CD4-positive, alpha-beta T cell (primary cell): ENCODE data around the gene SENP7. TPM values are rescaled to one million over a fixed set of nuclear protein-coding genes. Genes with fewer than 3 reads are reported as not detected.
A peak's percentile ranks its signal among the peaks of the same experiment; 100 is the strongest.

ENCODE experiments used
- ATAC-seq: fragments of 200-7000 bp; cut with Tn5 transposase; one replicate; pipeline ENCODE4 v1.10.0; 2022; ENCODE audit warnings: mild to moderate bottlenecking; ENCODE audit not compliant: poor library complexity
- CTCF ChIA-PET: fragments of 350-600 bp; sonication (Branson Sonifier 250); formaldehyde crosslinking; loops from one replicate; lab custom pipeline; 2021; ENCODE audit warnings: antibody characterized with exemption, inconsistent platforms; lab: Charles Lee
- POLR2A ChIA-PET: fragments of 350-600 bp; sonication (Branson Sonifier 250); formaldehyde crosslinking; loops from one replicate; lab custom pipeline; 2021; ENCODE audit warnings: antibody characterized with exemption, inconsistent platforms; lab: Charles Lee
- DNase-seq, 14 experiments: peaks; one replicate each; pipeline ENCODE4 v3.0.0-alpha.2; 2013 to 2020; ENCODE audit warnings: mixed read lengths in 2 of 14
- H3K27ac ChIP-seq, 2 donors: one replicate each; pipeline versions ENCODE4 v1.5.1 to v1.7.0; 2013; ENCODE audit warnings: low read length in 2 of 2, low read depth in 1 of 2, mild to moderate bottlenecking in 1 of 2
- H3K27me3 ChIP-seq, 2 experiments: 1 replicate in 1 of 2; 2 replicates in 1 of 2; pipeline versions ENCODE4 v1.6.1 to v1.7.0; 2013; ENCODE audit warnings: low read length in 2 of 2, control low read depth in 1 of 2, mild to moderate bottlenecking in 1 of 2, moderate library complexity in 1 of 2; ENCODE audit not compliant: insufficient read depth in 2 of 2, control insufficient read depth in 1 of 2
- H3K36me3 ChIP-seq: one replicate; pipeline ENCODE4 v1.6.1; 2013; ENCODE audit warnings: low read length, control low read depth; ENCODE audit not compliant: insufficient read depth
- H3K4me1 ChIP-seq: one replicate; pipeline ENCODE4 v1.6.1; 2013; ENCODE audit warnings: low read length, control low read depth; ENCODE audit not compliant: insufficient read depth
- H3K4me3 ChIP-seq: one replicate; pipeline ENCODE4 v1.5.1; 2013; ENCODE audit warnings: mild to moderate bottlenecking, low read length, moderate library complexity
- H3K9me3 ChIP-seq, 2 experiments: 1 replicate in 1 of 2; 2 replicates in 1 of 2; pipeline versions ENCODE4 v1.6.1 to v1.7.0; 2013; ENCODE audit warnings: low read length in 2 of 2, mild to moderate bottlenecking in 2 of 2, control low read depth in 1 of 2, moderate library complexity in 1 of 2; ENCODE audit not compliant: control insufficient read depth in 1 of 2, insufficient read depth in 1 of 2
- H3K27ac Mint-ChIP-seq: one replicate; pipeline ENCODE4 v1.8.0; 2020; ENCODE audit warnings: mixed read lengths
- H3K27me3 Mint-ChIP-seq: one replicate; pipeline ENCODE4 v1.8.0; 2021; ENCODE audit warnings: mixed read lengths
- H3K36me3 Mint-ChIP-seq: one replicate; pipeline ENCODE4 v1.8.0; 2021; ENCODE audit warnings: low read depth, mixed read lengths
- H3K4me1 Mint-ChIP-seq: one replicate; pipeline ENCODE4 v1.8.0; 2021; ENCODE audit warnings: low read depth, mixed read lengths
- H3K4me3 Mint-ChIP-seq: one replicate; pipeline ENCODE4 v1.8.0; 2020; ENCODE audit warnings: mild to moderate bottlenecking, mixed read lengths
- H3K9me3 Mint-ChIP-seq: one replicate; pipeline ENCODE4 v1.8.0; 2020; ENCODE audit warnings: mixed read lengths
- intact Hi-C, 2 experiments: fragments of 100-400 bp; cut with DNase I in 1 of 2; cut with micrococcal nuclease in 1 of 2; formaldehyde crosslinking; loops; one replicate each; pipeline versions ENCODE4 v1.15.1 to v1.9.0; 2023 to 2025; cut with DNase I, micrococcal nuclease
- total RNA-seq, 174 experiments: library from RNA in 2 of 174; stranded (reverse) in 2 of 174; gene quantifications; one replicate each; pipeline ENCODE4 v1.2.3 and lab custom pipeline; 2021 to 2026
- TF ChIP-seq, protein P1 (sequence below): fragments of 200-600 bp; IDR thresholded peaks from one replicate; pipeline ENCODE4 v1.8.0; 2022; ENCODE audit warnings: antibody characterized with exemption, mild to moderate bottlenecking

SENP7 gene
- total RNA-seq, 2 experiments from 2014 or later, result 37.5 to 39.3 TPM

DNA sequence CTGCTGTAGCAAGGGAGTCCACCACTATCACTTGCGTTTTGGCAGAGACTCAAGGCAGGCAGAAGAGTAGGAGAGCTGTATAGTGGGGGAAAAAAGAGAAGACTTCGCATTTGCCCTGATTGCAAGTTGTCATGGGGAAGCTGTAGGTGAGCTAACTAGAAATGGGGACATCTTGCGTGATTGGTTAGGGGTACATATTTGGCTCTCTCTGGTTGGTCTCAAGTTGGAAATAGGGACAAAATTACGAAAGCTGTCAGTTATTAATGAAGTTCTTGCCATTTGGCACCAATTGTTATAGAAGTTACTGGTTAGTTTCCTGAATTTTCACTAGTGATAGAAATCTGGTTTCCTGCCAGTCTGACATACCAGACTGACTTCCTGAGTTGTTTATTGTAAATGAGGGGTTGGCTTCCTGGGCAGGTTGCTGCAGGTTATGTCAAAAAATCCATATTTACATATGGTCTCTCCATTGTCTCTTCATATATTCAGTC, 8.2 kb upstream of the SENP7 start:
- DNase-seq (peak in 13 of 14 experiments; percentile 12 to 83 (median 30)), ATAC-seq (peak; percentile 53)
- Histone ChIP-seq H3K27me3 (no peaks in the 10 kb centered on the region), H3K4me1 (peaks cover 46% of the 10 kb centered on the region), H3K9me3 (peaks cover 0 to 5% of the 10 kb centered on the region in 2 experiments), H3K4me3 (no peak overlapping the region), H3K36me3 (no peaks in the 10 kb centered on the region), H3K27ac (peak overlapping the region; percentile 75 to 79)
- Mint-ChIP-seq H3K27ac (peak overlapping the region; percentile 97), H3K36me3 (peaks cover 13% of the 10 kb centered on the region), H3K27me3 (no peaks in the 10 kb centered on the region), H3K4me3 (peak overlapping the region; percentile 40), H3K4me1 (peaks cover 56% of the 10 kb centered on the region), H3K9me3 (peaks cover 8% of the 10 kb centered on the region)
- POLR2A ChIA-PET, result interaction anchor here (0.9 to 4.2 kb wide), 11 partner anchors 8 to 133 kb away, joined by 3 to 72 read pairs (median 4); partner anchors contain the start of genes PCNP, SENP7 and TRMT10C
- TF ChIP-seq, protein P1, sequence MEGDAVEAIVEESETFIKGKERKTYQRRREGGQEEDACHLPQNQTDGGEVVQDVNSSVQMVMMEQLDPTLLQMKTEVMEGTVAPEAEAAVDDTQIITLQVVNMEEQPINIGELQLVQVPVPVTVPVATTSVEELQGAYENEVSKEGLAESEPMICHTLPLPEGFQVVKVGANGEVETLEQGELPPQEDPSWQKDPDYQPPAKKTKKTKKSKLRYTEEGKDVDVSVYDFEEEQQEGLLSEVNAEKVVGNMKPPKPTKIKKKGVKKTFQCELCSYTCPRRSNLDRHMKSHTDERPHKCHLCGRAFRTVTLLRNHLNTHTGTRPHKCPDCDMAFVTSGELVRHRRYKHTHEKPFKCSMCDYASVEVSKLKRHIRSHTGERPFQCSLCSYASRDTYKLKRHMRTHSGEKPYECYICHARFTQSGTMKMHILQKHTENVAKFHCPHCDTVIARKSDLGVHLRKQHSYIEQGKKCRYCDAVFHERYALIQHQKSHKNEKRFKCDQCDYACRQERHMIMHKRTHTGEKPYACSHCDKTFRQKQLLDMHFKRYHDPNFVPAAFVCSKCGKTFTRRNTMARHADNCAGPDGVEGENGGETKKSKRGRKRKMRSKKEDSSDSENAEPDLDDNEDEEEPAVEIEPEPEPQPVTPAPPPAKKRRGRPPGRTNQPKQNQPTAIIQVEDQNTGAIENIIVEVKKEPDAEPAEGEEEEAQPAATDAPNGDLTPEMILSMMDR, result no peak
- intact Hi-C loops, result loop anchor here in 1 of 2 experiments (1.0 to 5.0 kb wide), 2 partner anchors 10 to 139 kb away; no protein-coding TSS in a partner anchor
- CTCF ChIA-PET, result interaction anchor here (1.3 to 2.9 kb wide), 5 partner anchors 9 to 155 kb away, joined by 3 to 14 read pairs (median 4); partner anchors contain the start of genes PCNP and SENP7

GRCh38 chr3:101519685-101520365, 6.8 kb upstream of the SENP7 start:
- no peak overlapping the region for H3K4me3 ChIP-seq
- DNase-seq (no peak), ATAC-seq (no peak)
- Mint-ChIP-seq H3K4me3 (peak overlapping the region; percentile 38), H3K9me3 (peaks cover 2% of the 10 kb centered on the region), H3K27me3 (no peaks in the 10 kb centered on the region), H3K27ac (peak overlapping the region; percentile 97), H3K36me3 (peaks cover 8% of the 10 kb centered on the region), H3K4me1 (peaks cover 53% of the 10 kb centered on the region)
- peak overlapping the region; percentile 75 to 79 for H3K27ac ChIP-seq
- ChIA-PET CTCF (interaction anchor here (1.4 to 2.9 kb wide), 4 partner anchors 10 to 54 kb away, joined by 3 to 16 read pairs (median 12); partner anchors contain the start of gene PCNP), POLR2A (interaction anchor here (0.6 to 4.5 kb wide), 9 partner anchors 7 to 54 kb away, joined by 4 to 72 read pairs (median 24); partner anchors contain the start of genes PCNP, SENP7 and TRMT10C)
- no peaks in the 10 kb centered on the region for H3K9me3 ChIP-seq
- intact Hi-C loops, result loop anchor here in 1 of 2 experiments (5.0 kb wide), 1 partner anchor 138 kb away; no protein-coding TSS in a partner anchor
- peaks cover 46% of the 10 kb centered on the region for H3K4me1 ChIP-seq
- TF ChIP-seq, protein P1, result no peak
- no peaks in the 10 kb centered on the region for H3K27me3 ChIP-seq
- no peaks in the 10 kb centered on the region for H3K36me3 ChIP-seq

- peak overlapping the region; percentile 46 for H3K4me3 Mint-ChIP-seq
- peak overlapping the region; percentile 97 for H3K27ac Mint-ChIP-seq
- no peaks in the 10 kb centered on the region for H3K27me3 Mint-ChIP-seq
- H3K4me1 Mint-ChIP-seq, result peaks cover 58% of the 10 kb centered on the region
- ChIA-PET POLR2A (interaction anchor here (0.7 to 4.5 kb wide), 22 partner anchors 9 to 331 kb away, joined by 3 to 72 read pairs (median 5); partner anchors contain the start of genes CEP97, PCNP, RPL24 and TRMT10C), CTCF (interaction anchor here (0.6 to 2.2 kb wide), 10 partner anchors 11 to 137 kb away, joined by 3 to 16 read pairs (median 3); partner anchors contain the start of gene PCNP)
- no peaks in the 10 kb centered on the region for H3K27me3 ChIP-seq
- peak overlapping the region; percentile 82 to 94 for H3K27ac ChIP-seq
- no peaks in the 10 kb centered on the region for H3K9me3 Mint-ChIP-seq
- peaks cover 9% of the 10 kb centered on the region for H3K36me3 Mint-ChIP-seq
- DNase-seq, result peak in 12 of 14 experiments; percentile 15 to 90 (median 36)
- H3K36me3 ChIP-seq, result no peaks in the 10 kb centered on the region
- peak overlapping the region; percentile 20 for H3K4me3 ChIP-seq
- TF ChIP-seq, protein P1, result no peak
- intact Hi-C loops, result loop anchor here in 1 of 2 experiments (1.0 kb wide), 2 partner anchors 43 to 55 kb away; partner anchors contain the start of gene TRMT10C
- peaks cover 50% of the 10 kb centered on the region for H3K4me1 ChIP-seq
- peak; percentile 82 for ATAC-seq
- no peaks in the 10 kb centered on the region for H3K9me3 ChIP-seq
Observed at GRCh38 chr3:101518421-101518871, 5.4 kb upstream of the SENP7 start.
